Lower leg skin (tissue), 3 donors: Measurements from ENCODE around the gene GCNT2.

Experiments used
- POLR2A ChIP-seq, 2 donors: fragments of 450-650 bp; IDR thresholded peaks; one replicate each; pipeline ENCODE4 v1.6.1; 2016 to 2017; ENCODE audit warnings: antibody characterized with exemption in 2 of 2, mild to moderate bottlenecking in 1 of 2, moderate library complexity in 1 of 2
- TF ChIP-seq, protein P1 (sequence below), 3 donors: fragments of 450-650 bp; IDR thresholded peaks; one replicate each; pipeline ENCODE4 v1.5.1; 2016; ENCODE audit warnings: antibody characterized with exemption in 3 of 3, mild to moderate bottlenecking in 3 of 3, moderate library complexity in 2 of 3

DNA sequence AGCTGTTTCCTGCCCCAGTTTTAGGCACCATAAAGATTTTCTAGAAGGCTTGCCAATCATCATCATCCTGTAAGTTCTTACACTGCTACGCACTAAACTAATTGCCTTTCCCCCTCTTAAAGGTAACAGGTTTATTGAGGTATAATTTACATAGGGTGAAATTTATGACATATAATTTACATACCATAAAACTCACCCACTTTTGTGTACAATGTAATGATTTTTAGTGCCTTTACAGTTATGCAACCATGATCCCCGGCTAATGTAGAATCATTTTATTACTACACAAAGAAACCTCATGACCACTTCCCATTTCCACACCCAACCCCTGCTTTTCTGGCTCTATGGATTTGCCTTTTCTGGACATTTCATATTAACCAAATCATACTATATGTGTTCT lies 21.1 kb downstream of the GCNT2 start:
- TF ChIP-seq, protein P1, sequence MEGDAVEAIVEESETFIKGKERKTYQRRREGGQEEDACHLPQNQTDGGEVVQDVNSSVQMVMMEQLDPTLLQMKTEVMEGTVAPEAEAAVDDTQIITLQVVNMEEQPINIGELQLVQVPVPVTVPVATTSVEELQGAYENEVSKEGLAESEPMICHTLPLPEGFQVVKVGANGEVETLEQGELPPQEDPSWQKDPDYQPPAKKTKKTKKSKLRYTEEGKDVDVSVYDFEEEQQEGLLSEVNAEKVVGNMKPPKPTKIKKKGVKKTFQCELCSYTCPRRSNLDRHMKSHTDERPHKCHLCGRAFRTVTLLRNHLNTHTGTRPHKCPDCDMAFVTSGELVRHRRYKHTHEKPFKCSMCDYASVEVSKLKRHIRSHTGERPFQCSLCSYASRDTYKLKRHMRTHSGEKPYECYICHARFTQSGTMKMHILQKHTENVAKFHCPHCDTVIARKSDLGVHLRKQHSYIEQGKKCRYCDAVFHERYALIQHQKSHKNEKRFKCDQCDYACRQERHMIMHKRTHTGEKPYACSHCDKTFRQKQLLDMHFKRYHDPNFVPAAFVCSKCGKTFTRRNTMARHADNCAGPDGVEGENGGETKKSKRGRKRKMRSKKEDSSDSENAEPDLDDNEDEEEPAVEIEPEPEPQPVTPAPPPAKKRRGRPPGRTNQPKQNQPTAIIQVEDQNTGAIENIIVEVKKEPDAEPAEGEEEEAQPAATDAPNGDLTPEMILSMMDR (IDR thresholded peaks at IDR 0.05) = no peak
- no peak for TF ChIP-seq POLR2A (IDR thresholded peaks at IDR 0.05)
